HG03097 (cell line): Measurements from ENCODE around the gene ACP7.
"Not testable (repeated sequence)": the region's sequence is repeated elsewhere in the genome, so short reads cannot be mapped to it uniquely, and the experiment has no call there.

Experiments used
- ATAC-seq: cut with Tn5 transposase; IDR thresholded peaks from one replicate; pipeline ENCODE4 v1.9.1; 2021; ENCODE audit not compliant: unreplicated experiment, low FRiP score

The ACP7 gene

DNA sequence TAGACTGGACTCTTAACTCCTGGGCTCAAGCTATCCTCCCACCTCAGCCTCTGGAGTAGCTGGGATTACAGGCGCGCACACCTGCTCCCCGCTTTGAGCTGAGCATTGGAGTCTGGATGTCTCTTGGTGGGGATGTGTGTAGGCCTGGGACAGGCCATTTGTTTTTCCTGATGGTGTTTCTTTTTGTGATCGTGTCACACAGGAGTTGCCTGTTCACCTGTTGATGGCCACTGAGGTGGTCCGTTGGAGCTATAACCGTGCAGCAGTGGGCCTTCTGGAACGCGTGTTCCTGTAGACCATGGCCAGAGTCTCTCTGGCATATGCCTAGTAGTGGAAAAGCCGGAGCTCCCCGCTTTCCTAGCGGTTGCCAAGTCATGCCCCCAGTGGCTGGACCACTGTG, 44.9 kb downstream of the ACP7 start:
- no peak for ATAC-seq

DNA sequence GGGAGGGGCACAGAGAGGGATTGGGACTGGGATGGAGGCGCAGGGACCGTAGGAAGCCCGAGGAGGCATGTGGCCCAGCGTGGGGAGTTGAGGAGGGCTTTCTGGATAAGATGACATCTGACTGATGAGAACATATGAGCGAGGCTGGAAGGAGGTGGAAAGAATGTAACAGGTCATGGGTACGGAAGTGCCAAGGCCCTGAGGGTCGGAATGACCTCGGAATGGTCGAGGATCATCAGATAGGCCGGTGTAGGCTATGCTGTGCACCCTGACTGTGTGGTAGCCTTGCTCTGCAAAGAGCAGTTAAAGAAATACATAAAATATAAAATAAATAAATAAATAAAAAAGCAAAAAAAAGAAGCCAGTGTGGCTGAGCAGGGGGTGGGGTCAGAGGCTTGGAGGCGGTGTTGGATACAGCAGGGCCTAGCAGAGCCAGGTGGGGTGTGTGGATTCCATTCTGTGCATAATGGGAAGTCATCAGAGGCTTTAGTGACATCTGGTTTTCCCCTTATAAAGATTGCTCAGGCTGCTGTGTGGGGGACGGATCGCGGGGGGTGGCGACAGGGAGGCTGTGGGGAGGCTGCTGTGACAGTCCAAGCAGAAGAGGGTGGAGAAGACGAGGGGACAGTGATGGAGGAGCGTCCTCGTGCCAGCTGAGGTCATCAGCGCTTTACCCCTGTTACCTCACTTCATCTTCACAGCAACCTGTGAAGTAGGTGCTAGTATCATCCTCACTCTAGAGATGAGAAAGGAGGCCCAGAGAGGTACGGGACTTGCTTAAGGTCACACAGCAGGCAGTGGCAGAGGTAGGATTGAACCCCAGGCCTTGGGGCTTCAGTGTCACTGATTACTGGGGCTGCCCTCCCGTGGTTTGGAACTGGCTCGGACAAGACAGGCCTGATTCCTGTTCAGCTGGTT, 46.4 kb downstream of the ACP7 start:
- no peak for ATAC-seq

DNA sequence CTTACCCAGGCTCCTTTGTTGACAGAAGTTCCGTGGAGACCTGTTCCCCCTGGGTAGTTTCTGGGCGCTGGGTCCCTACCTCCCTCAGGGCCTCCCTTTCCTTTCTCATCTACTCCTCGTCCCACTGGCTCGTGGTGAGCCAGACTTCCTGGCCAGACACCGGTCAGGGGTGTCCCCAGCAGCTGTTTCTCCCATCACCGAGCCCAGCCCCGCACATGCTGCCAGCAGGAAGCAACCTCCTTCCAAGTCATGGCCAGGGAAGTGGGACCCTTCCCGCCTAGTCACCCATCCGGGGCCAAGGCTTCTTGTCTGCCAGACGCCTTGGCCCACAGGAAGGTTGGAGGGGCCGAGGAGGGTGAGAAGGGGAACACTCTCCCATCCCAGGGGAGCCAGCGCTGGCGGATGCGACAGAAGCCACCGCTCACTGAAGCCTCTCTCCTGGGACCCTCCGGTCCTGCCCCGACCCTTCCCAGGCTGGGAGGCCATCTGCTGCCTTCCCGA, 47.1 kb downstream of the ACP7 start:
- no peak for ATAC-seq

DNA sequence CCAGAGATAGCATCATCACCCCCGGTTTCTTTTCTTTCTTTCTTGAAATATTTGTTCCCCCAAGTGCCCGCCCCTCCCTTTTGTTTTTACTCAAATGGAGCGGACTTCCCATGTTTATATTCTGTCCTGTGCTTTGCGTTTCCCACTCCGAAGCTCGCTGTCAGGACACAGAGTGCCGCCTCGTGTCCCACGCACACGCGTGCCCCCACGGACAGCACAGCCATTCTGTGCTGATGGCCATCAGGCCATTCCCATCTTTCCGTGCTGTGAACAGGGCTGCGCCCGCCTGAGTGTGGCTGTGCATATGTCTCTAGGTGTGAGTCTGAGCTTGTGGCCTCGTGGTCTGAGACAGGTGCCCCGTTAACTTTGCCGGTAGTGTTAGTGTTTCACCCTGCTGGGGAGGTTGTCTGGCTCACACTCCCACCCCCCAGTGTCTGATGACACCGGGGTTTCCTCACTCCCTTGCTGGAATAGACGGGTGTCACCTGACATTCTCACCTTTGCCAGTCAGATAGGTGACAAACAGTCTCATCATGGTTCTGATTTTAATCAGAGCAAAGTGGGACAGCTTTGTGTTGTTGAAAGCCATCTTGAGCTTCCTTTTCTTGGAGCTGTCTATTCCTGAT, 48.3 kb downstream of the ACP7 start:
- ATAC-seq: no peak

DNA sequence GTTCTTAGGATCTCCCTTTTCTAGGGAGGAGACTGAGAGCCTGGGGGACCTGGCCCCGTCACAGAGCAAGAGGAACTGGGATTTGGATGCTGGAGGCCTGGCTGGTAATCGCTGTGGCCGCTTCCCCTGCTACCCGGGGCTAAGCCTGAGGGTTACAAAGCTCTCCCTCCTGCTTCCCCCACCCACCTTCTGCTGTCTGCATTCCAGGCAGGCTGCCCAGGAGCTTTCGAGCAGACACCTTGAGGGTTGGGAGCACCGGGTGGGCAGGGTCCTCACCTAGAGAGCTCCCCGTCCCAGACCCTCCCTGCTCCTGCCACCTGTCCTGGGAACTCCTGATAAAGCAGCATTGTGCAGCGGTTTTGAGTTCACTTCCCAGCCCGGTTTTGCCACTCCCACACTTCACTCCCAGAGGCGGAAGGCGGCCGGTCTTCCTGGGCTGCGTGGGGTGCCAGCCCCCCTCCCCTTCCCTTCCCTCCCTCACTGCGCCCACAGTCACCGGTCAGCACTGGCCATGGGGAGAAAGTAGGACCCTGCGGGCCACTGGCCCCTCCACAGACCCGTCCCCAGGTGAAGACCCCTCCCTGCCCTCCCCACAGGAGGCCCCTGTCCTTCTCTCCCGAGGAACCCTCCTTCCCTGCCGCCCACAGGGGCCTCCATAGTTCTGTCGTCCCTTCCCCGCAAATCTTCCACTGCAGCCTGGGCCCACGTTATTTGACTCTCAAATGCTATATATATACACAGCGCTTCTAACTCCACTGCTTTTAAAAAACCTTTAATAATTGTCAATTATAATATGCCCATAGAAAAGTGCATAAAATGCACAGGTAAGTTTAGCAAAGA, 49.5 kb downstream of the ACP7 start:
- ATAC-seq: no peak

DNA sequence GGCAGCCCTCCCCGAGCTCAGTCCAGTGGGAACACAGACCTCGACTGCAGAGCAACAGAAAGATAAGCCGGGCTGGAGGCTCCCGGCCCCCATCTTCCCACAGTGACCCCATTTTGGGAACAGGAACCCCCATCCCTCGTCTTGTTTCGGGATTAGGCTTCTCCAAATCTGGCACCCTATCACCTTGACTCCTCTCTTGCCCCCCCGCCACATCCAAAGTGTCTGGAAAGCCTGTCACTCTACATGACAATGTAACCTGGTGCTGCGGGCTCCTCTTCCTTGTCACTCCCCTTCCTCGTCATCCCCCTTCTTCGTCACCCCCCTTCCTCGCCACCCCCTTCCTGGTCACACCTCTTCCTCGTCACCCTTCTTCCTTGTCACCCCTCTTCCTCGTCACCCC, 51.5 kb downstream of the ACP7 start:
- ATAC-seq: no peak

DNA sequence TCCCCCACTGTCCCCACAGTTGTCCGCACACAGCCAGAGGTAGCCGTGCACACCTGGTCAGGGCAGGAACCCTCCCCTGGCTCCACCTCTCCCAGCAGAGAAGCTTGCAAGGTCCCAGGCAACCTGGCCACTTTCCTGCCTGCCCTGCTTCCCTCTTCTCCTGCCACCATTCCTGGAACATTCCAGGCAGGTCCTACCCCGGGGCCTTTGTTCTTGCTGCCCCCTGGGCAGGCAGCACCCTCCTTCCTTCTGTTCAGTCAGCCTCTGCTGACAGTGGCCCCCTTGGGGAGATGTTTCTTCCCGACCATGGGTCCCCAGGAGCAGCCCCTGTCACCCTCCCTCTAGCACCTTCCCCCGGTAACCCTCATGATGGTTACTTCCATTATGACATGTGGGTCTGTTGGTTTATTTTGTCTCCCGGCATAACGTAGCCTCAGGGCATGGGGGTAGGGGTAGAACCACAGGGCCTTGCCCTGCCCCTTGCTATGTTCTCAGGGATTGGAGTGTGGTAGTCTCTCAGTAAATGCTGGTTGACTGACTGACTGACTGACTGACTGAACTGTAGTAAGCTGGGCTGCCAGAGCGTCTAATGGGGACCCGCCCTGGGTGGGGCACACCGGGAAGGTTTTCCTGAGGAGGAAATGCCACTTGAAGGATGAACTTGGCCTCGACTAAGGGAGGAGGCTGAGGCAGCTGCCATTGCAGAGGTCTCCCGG, 52.2 kb downstream of the ACP7 start:
- ATAC-seq: no peak

DNA sequence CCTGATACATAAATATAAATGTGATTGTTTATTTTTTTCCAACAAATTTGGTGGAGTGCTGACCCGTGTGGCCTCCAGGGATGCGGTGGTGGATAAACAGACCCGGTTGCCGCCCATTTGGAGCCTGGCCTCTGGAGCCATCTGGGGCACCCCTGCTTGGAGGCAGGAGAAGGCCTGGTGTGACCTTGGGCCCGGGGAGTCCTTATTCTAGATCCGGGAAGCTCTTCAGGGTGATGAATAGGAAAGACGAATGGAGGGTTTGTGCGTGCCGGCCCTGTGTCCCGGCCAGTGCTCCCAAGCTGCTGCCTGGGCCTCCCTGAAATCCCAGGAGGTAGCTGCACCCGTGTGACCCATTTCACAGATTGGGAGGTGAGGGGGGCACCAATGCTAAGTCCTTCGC, 53.0 kb downstream of the ACP7 start:
- ATAC-seq: no peak

DNA sequence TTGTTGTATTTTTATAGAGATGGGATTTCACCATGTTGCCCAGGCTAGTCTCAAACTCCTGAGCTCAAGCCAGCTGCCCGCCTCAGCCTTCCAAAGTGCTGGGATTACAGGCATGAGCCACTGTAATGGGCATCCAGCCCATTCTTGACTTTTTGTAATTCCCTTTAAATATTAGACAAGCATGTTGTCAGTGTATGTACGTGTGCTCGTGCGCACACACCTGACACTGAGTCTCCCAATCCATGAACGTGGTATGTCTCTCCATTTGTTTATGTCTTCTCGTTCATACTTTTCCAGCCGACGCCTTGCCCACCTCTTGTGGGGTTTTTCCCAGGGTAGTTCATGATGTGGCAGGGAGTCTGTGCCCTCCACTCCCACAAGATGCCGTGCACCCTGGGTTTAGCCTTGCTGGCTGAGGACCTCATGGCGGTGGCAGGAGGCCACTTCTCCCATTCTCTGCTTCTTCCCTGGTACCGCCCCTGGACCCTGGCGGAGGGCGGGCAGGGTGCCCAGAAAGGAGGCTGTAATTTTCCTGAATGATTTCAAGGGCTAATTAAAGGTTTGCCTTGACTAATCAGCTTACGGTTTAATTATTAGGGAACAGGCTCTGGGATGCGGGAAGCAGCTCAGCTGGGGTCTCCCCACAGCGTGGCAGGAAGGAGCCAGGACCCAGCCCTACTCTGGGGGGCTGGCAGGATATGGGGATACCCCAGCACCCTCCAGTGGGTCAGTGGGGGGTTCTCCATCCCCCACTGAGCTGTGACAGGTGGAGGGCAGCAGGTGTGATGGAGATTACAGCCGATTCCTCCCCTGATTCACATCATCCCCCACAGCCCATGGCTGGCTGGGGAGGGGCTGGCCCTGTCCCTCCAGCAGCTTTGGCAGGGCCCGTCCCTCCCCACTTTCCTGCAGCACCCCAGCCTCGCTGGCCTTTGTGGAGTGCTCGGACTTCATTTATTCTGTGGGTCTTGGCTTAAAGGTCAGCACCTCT, 54.3 kb downstream of the ACP7 start:
- ATAC-seq: no peak

DNA sequence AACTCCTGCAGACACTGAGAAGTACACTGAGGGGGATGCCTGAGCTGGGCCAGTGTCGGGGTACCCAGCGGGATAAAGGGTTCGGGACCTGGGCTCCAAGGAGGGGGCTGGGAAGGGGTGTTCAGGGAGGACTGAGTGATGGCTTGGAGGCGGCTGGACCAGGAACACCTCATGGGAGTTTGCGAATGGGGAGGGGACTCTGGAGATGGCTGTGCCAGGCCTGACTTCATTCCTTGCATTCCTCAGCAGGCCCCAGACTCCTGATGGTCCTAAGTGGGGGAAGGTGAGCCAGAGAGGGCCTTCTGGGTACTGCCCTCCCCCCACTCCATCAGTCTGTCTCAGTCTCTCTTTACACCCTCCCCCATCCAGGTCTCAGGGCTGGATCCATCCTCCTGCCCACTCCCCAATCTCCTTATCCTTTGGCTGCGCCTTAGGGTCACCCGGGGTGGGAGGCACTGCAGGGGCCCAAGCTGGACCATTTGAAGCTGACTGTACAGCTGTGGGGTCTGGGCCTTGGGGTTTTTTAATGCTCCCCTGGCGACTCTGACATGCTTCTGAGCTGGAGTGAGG, 55.2 kb downstream of the ACP7 start:
- no peak for ATAC-seq

DNA sequence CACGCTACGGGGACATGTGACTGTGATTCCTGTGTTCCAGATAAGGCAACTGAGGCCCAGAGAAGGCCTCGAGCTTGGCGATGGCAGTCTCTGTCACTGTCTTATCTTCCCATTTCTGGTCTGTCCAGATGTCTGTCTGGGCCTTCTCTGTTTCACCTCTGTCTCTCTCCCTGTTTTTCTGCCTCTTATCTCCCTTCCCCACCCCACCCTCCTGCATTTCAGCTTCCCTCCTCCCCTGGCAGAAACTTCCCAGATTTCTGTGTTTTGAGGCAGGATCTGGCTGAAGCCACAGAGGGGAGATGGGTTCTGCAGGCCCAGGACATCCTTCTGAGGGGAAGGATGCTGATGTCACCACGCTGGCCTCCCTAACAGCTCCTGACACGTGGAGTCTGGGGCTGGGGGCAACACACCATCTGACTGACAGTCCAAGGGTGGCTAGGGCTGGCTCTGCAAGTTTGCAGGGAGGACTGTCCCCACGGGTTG, 55.8 kb downstream of the ACP7 start:
- ATAC-seq: no peak

DNA sequence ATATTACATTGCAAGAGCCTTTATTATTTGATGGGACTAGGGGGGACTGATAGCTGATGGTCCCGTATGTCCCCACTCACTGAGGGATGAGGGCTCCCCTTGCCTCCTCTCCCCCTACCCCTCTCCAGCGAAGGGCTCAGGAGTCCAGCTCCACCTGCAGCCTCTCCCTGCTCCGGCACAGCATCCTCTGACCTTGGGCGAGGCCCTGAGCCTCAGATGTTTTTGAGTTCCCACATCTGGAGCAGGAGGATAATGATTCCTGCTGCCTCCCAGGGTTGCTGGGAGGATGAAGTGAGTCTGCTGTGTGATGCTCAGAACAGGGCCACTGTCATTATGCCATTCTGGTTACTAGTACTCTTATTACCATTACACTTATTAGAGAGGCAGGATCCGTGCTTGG, 56.4 kb downstream of the ACP7 start:
- ATAC-seq: no peak

DNA sequence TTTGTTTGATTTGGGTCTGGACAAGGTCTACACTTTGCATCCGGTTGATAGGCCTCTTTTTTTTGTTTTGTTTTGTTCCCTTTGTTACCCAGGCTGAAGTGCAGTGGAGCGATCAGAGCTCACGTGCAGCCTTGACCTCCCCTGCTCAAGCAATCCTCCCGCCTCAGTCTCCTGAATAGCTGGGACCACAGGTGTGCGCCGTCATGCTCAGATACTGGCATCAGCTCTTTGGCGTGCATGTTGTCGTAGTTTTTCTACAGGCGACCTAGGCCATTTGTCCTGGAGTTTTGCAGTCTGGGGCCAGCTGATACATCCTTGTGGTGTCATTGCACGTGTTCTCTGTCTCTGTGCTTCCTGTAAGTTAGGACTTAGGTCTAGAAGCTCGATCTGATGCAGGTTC, 57.8 kb downstream of the ACP7 start:
- ATAC-seq: no peak

DNA sequence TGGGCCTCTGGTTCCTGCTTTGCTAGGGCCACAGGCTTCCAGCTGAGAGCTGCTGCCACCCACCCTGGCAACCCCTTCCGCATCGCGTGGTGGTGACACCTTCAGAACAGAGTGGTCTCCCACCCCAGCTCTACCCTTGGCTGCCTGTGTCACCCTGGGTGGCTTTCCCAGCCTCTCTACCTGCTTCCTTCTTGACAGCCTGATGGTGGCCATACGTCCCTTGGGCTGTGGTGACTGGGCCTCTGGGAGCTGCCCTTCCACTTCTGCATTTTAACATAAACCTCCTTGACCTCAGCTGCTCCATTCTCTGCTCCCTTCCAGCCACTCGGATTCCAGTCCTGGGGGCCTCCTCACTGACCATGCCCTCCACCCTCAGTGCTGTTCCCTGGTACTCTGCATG, 58.5 kb downstream of the ACP7 start:
- ATAC-seq: no peak

DNA sequence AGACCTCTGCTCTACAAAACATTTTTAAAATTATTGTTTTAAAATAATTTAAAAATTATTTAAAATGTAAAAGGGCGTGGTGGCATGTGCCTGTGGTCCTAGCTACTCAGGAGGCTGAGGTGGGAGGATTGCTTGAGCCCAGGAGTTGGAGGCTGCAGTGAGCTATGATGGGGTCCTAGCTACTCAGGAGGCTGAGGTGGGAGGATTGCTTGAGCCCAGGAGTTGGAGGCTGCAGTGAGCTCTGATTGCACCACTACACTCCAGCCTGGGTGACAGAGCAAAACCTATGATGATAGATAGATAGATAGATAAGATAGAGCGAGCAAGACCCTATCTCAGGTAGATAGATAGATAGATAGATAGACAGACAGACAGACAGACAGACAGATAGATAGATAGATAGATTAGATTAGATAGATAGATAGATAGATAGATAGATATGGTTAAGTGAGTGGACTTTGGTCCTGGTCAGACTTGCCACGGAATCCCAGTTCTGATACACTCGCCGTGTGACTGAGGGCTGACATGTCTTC, 59.7 kb downstream of the ACP7 start:
- not testable (repeated sequence) for ATAC-seq

DNA sequence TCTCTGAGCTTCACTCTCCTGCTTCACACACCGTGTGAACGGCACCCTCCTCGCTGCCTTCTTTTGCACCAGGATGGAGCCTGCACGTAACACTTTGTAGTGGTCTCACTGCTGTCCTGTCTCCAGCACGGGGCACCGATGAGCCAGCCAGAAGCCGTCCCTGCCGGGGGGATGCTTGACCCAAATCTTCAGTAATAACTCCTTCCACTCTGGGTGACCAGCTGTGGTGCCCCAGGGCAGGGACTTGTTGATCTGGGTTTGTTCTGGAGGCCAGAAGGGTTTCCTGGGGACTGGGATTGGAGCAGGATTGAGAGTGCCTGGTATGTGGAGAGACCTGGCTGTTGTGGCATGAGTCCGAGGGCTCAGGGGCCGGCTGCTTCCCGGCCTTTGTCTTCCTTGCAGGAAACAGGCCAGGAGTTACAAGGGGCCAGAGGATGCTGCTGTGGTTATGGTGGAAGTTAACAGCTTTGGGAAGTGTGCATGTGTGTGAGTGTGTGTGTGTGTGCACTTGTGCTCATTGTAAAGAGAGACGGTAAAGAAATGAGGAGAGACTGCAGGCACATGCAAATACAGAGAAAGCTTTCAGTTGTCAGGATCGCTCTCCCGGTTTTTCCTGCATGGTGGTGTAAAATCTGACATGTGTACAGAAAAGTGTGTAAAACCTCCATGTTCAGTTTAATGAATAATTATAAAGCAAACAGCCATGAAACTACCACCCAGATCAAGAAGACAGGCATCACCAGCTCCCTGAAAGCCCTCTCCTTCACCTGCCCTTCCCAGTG, 60.3 kb downstream of the ACP7 start:
- no peak for ATAC-seq

DNA sequence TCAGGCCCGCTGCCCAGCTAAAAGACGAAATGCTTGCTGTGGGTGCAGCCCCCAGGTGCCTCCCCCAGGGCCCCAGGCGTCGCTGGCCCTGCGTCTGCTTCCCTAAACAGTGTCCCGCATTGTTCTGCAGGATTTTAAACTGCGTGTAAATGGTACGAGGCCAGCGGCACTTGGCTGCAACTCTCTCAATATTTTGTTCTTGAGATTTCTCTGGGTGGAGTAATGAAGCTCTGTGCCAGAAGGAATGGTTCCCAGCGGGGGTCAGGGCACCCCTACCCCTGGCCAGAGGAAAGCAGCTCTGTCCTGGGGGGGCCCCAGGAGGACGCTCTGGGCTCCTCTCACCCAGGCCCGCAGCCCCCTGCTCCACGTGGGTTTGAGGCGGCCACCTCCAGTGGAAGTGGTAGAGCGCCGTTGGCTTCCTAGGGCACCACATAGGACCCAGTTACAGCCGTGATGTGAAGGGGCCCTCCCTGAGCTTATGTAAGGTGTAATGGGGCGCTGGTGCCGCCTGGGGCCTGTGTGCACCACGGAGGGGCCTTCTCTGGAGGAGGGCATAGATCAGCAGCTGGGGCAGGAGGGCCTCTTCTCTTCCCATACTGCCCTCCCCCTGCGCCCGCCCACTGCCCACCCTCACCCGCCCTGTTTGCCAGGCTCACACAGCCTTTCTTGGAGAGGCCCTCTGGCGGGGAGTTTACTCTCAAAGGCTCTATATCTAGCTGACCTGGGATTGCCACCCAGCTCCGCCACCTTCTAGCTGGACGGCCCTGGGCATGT, 61.2 kb downstream of the ACP7 start:
- ATAC-seq: no peak
